Hematopoietic multipotent progenitor cell (in vitro differentiated cells): ENCODE data around the gene SHISA8. TPM values are rescaled to one million over a fixed set of nuclear protein-coding genes. Genes with fewer than 3 reads are reported as not detected.

Source experiments
- DNase-seq, 3 donors: peaks; one replicate each; pipeline ENCODE4 v3.0.0-alpha.2; 2011 to 2015; ENCODE audit warnings: low read depth in 2 of 3, low spot score in 2 of 3
- total RNA-seq: library from RNA; depleted of rRNA; stranded (reverse); fragments of >200 nt; gene quantifications from one replicate; pipeline ENCODE4 v1.2.3, GENCODE V29; 2012

SHISA8 gene
- total RNA-seq, 1 donor = under 0.01 TPM

- DNase-seq = no peak
These were observed 1.1 kb upstream of the SHISA8 start for GRCh38 chr22:41915786-41916493.

DNA sequence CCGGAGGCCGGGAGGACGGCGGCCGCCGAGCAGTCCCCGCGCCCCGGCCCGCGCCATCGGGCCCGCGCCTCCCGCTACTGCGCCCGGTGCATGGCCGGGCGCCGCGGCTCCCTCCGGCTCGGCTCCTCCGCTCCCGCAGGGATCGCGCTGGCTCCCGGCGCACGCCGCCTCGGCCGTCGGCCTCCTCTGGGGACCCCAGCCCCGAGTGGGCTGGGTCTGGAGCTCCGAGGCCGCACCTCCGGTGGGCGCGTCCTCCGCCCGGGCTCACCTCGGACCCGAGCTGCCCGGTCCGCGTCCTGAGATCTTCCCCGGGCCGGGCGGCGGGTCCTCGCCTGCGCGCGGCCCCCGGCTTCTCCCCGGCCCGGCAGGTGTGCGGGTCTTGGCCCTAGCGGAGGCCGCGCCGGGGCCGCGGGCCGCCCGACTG, 251 bp downstream of the SHISA8 start:
- no peak for DNase-seq

GRCh38 chr22:41913842-41914534, 886 bp downstream of the SHISA8 start:
- no peak for DNase-seq

DNA sequence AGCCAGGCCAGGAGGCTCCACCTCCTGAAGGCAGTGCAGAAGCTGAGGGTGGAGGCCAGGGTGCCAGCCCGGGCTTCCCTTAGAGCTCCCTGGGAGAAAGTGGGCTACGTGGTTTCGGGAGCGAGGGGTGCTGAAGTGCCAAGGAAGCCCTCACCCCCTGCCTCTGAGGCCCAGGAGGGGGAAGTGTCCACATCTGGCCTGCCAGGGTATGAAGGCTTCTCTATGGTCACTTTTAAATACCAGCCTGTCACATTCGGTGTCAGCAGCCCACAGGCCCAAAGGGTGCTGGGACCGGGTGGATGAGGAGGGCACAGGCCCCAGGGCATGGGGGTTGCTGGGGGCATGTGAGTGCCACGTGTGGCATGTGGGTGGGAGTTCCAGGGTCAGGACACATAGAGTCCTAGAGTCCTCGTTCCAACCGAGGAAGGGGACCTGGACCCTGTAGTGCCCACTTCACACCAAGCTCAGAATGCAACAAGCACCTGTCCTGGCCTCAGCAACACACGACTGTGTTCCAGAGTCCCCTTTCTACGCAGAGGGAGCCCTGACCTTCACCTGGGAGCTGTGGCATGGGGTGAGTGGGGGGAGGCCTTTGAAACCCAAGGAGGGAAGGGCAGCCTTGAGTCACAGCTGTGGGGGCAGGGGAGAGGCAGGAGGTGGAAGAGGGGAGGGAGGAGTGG, 1.7 kb downstream of the SHISA8 start:
- DNase-seq = no peak

- DNase-seq = no peak
These were observed 2.4 kb downstream of the SHISA8 start for GRCh38 chr22:41912338-41913039.

GRCh38 chr22:41911001-41911611, 3.8 kb downstream of the SHISA8 start:
- no peak for DNase-seq

DNA sequence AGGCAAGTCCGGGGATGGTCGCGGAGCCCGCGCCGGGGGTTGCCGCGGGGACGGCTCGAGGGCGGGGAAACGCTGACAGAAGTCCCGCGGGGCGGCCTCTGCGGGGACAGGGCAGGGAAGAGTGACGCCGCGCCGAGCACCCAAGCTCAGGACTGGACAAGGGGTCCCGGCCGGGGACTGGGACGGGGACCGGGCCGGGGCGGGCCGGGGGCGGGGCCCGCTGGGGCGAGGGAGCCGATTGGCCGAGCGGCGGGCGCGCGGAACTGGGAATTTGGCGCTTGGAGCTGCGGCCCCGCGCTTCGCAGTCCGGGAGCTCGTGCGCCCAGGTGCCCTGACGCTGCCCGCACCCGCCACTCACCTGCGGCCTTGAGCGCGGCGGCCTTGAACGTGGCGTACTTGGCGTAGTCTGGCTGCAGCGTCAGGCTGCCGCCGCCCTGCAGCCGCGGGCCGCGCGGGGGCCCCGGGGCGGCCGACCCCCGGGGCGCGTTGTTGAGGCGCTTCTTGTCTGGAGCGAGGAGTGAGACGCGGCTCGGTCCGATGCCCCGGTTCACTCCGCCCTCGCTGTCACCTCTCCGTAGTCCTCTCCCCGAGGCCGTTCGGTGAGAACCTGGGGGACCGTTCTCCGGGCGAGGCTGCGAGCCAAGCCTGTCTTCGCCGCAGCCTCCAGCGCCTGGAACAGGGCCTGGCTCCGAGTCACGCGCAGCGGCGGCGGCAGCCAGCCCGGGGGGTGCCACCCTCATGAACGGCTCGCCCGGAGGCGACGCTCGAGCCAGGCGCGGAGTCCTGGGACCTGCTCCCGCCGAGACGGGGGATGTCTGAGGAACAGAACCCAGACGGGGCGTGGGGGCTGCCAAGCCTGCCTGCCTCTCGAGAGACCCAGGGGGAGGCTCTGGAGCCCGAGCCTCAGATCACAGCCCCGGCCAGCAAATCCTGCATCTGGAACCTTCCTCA, 4.5 kb downstream of the SHISA8 start:
- peak in 1 of 3 donors; percentile 46 for DNase-seq

DNA sequence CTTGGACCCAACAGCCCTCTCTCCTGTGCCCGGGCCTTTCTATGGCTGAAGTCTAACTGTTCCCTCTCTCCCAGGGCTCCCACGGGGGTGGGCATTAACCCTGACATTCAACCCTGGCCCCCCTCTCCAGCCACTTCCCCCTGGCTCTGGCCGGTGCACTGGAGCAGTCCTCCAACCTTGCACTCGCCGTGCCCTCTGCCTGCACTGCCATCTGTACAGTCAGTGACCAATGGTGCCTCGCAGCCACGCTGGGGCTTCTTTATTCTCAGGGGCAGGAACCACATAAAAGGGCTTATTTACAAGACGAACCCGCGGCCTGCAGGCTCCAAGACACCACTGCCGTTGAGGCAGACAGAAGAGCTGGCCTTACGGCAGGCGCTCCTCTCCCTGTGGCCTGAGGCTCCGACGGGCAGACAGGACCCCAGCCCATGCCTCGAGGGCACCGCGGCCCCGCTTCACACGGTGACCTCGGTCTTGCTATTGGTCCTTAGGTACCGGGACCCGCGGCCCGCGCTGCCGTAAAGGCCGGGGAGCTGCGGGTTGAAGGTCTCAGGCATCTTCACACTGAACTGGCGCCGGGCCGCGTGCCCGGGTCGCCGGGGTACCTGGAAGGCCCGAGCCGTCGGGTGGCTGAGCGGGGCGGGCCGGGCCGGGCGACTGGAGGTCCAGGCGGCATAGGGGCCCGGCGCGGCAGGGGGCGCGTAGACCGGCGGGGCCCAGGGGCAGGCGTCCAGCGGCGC, 5.4 kb downstream of the SHISA8 start:
- DNase-seq = no peak

- no peak for DNase-seq
These were observed 6.2 kb downstream of the SHISA8 start for GRCh38 chr22:41908411-41909309.

GRCh38 chr22:41907436-41908401, 7.2 kb downstream of the SHISA8 start:
- DNase-seq = no peak

DNA sequence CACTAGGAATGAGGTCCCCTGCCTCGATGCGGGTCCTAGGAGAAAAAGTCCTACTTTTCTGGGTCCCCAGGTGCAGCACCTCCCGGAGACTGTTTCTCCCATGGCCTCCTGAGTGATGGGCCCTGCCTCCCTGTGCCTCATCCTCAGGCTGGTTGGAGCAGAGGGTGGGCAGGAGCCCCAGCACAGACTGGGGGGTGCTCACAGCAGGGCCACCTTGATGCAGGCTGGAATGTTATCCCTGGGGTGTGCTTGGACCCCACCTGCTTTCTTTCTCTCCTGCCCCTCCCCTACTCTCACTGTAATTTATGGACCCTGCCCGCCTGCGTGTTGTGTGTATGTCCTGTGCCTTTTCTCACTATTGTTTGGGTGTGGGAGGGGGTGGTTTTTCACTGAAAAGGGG, 8.1 kb downstream of the SHISA8 start:
- DNase-seq = no peak

GRCh38 chr22:41905411-41906202, 9.3 kb downstream of the SHISA8 start:
- no peak for DNase-seq

GRCh38 chr22:41904450-41905410, 10.1 kb downstream of the SHISA8 start:
- DNase-seq = no peak

- no peak for DNase-seq
These were observed 11.9 kb downstream of the SHISA8 start for GRCh38 chr22:41902932-41903421.

DNA sequence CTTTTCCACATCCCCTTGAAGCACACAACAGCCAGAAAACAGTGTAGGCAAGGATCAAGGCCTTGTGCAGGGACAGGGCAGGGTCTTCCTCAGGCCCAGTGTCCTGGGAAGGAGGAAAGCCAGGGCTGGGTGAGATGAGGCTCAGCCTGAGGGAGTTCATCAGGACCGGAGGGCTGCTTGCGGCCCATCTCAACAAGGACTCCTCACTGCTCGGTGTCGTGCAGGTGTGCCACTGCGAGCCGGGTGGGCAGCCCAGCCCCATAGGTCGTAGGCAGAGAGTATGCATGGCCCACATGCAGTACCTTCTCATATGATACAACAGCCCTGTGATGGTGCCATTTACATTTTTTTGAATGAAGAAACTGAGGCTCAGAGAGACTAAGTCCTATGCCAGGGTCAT, 12.9 kb downstream of the SHISA8 start:
- no peak for DNase-seq
